IMR-90 (cell line): Measurements from ENCODE around the gene SOX2. TPM values are rescaled to one million over a fixed set of nuclear protein-coding genes. Genes with fewer than 3 reads are reported as not detected.

Experiments used
- ATAC-seq: fragments of 200-7000 bp; cut with Tn5 transposase; 2 replicates; pipeline ENCODE4 v1.9.1; 2020; ENCODE audit warnings: low read depth, mild to moderate bottlenecking, moderate library complexity
- BruUV-seq: library from RNA; stranded (reverse); fragments of 400-500 nt; replicated peaks from 2 replicates; lab custom pipeline; 2021; lab: Mats Ljungman, UMichigan
- CTCF ChIA-PET: fragments of 300-600 bp; formaldehyde crosslinking; extraction: SDS; loops from one replicate; lab custom pipeline; 2021; ENCODE audit warnings: antibody characterized with exemption; lab: Yijun Ruan, JAX
- POLR2A ChIA-PET: fragments of 300-600 bp; sonication (Branson Sonifier 250); formaldehyde crosslinking; loops from one replicate; lab custom pipeline; 2022; ENCODE audit warnings: antibody characterized with exemption; ENCODE audit not compliant: unreplicated experiment; lab: Charles Lee
- DNase-seq: peaks from one replicate; pipeline ENCODE4 v3.0.0; 2013
- H2AFZ ChIP-seq: replicated peaks from 2 replicates; pipeline ENCODE3; 2013; ENCODE audit warnings: low read length, mild to moderate bottlenecking; ENCODE audit not compliant: poor library complexity
- H2AK5ac ChIP-seq: 2 replicates; pipeline ENCODE4 v1.6.1; 2013; ENCODE audit warnings: low read depth, low read length, inconsistent platforms
- H2AK9ac ChIP-seq: replicated peaks from 2 replicates; pipeline ENCODE3; 2013; ENCODE audit warnings: mild to moderate bottlenecking, low read depth, low read length, moderate library complexity; ENCODE audit not compliant: poor library complexity
- H2BK120ac ChIP-seq: 2 replicates; pipeline ENCODE4 v1.6.1; 2013; ENCODE audit warnings: low read depth, low read length, inconsistent platforms
- H2BK15ac ChIP-seq: 3 replicates; pipeline ENCODE4 v1.6.1; 2013; ENCODE audit warnings: low read depth, low read length, inconsistent platforms
- H2BK20ac ChIP-seq: 2 replicates; pipeline ENCODE4 v1.6.1; 2013; ENCODE audit warnings: low read depth, mild to moderate bottlenecking, inconsistent platforms, low read length, moderate library complexity
- H2BK5ac ChIP-seq: 2 replicates; pipeline ENCODE4 v1.6.1; 2013; ENCODE audit warnings: mild to moderate bottlenecking, low read depth, low read length, inconsistent platforms; ENCODE audit not compliant: poor library complexity, severe bottlenecking
- H3K14ac ChIP-seq: replicated peaks from 2 replicates; pipeline ENCODE4 v1.6.1; 2013; ENCODE audit warnings: low read depth, low read length, inconsistent platforms
- H3K18ac ChIP-seq: 2 replicates; pipeline ENCODE4 v1.6.1; 2013; ENCODE audit warnings: low read depth, low read length, control low read depth
- H3K23ac ChIP-seq: 2 replicates; pipeline ENCODE4 v1.6.1; 2013; ENCODE audit warnings: low read depth, low read length, inconsistent platforms
- H3K27ac ChIP-seq: 2 replicates; pipeline ENCODE4 v1.5.1; 2013; ENCODE audit warnings: mild to moderate bottlenecking, control low read depth, low read length; ENCODE audit not compliant: insufficient read depth
- H3K27me3 ChIP-seq: 2 replicates; pipeline ENCODE4 v1.6.1; 2013; ENCODE audit warnings: low read length; ENCODE audit not compliant: control insufficient read depth, insufficient read depth
- H3K36me3 ChIP-seq: 2 replicates; pipeline ENCODE4 v1.6.1; 2013; ENCODE audit warnings: low read length, mixed read lengths; ENCODE audit not compliant: control insufficient read depth, insufficient read depth
- H3K4ac ChIP-seq: 2 replicates; pipeline ENCODE4 v1.6.1; 2013; ENCODE audit warnings: low read depth, low read length, inconsistent platforms
- H3K4me1 ChIP-seq: 2 replicates; pipeline ENCODE4 v1.6.1; 2013; ENCODE audit warnings: low read length, mixed read lengths; ENCODE audit not compliant: control insufficient read depth, insufficient read depth
- H3K4me2 ChIP-seq: 2 replicates; pipeline ENCODE4 v1.6.1; 2013; ENCODE audit warnings: low read depth, mild to moderate bottlenecking, control low read depth, low read length, moderate library complexity
- H3K4me3 ChIP-seq: 2 replicates; pipeline ENCODE4 v1.5.1; 2013; ENCODE audit warnings: low read depth, mild to moderate bottlenecking, control low read depth, low read length, moderate library complexity; ENCODE audit not compliant: insufficient read depth
- H3K56ac ChIP-seq: 2 replicates; pipeline ENCODE4 v1.6.1; 2013; ENCODE audit warnings: low read length, inconsistent platforms; ENCODE audit not compliant: insufficient read depth; ENCODE audit errors: extremely low read depth
- H3K79me1 ChIP-seq, 2 experiments: 2 replicates each; pipeline ENCODE4 v1.6.1; 2013; ENCODE audit warnings: low read length in 2 of 2, inconsistent platforms in 1 of 2, low read depth in 1 of 2
- H3K9ac ChIP-seq: 2 replicates; pipeline ENCODE4 v1.6.1; 2013; ENCODE audit warnings: low read depth, low read length, control low read depth
- H3K9me1 ChIP-seq: 2 replicates; pipeline ENCODE4 v1.6.1; 2013; ENCODE audit warnings: low read length, inconsistent platforms; ENCODE audit not compliant: insufficient read depth
- H3K9me3 ChIP-seq: 2 replicates; pipeline ENCODE4 v1.6.1; 2013; ENCODE audit warnings: low read length; ENCODE audit not compliant: control insufficient read depth, insufficient read depth
- H4K20me1 ChIP-seq: 2 replicates; pipeline ENCODE4 v1.6.1; 2013; ENCODE audit warnings: low read length, inconsistent platforms; ENCODE audit not compliant: insufficient read depth
- H4K5ac ChIP-seq: 2 replicates; pipeline ENCODE4 v1.6.1; 2013; ENCODE audit warnings: mild to moderate bottlenecking, low read depth, low read length, control low read depth
- H4K8ac ChIP-seq, 2 experiments: 2 replicates each; pipeline ENCODE4 v1.6.1; 2013; ENCODE audit warnings: low read depth in 2 of 2, low read length in 2 of 2, control low read depth in 1 of 2, inconsistent platforms in 1 of 2
- H4K91ac ChIP-seq: 2 replicates; pipeline ENCODE4 v1.6.1; 2013; ENCODE audit warnings: low read depth, low read length, inconsistent platforms; ENCODE audit not compliant: insufficient read depth
- BHLHE40 ChIP-seq: fragments of 150-350 bp; IDR thresholded peaks from 2 replicates; pipeline ENCODE4 v1.6.1; 2016; ENCODE audit warnings: mild to moderate bottlenecking, low read depth, low read length
- CEBPB ChIP-seq: IDR thresholded peaks from 2 replicates; pipeline ENCODE4 v1.6.1; 2012; ENCODE audit warnings: low read depth, low read length, improper control_type of control experiment
- CHD1 ChIP-seq: IDR thresholded peaks from 2 replicates; pipeline ENCODE4 v1.6.1; 2012; ENCODE audit warnings: low read depth, low read length, improper control_type of control experiment
- FOS ChIP-seq: fragments of 150-350 bp; IDR thresholded peaks from 2 replicates; pipeline ENCODE4 v1.6.1; 2016; ENCODE audit warnings: low read depth, low read length
- MAFK ChIP-seq: IDR thresholded peaks from 2 replicates; pipeline ENCODE4 v1.6.1; 2012; ENCODE audit warnings: low read depth, low read length, improper control_type of control experiment
- MAZ ChIP-seq: IDR thresholded peaks from 2 replicates; pipeline ENCODE4 v1.6.1; 2012; ENCODE audit warnings: low read depth, mild to moderate bottlenecking, low read length, improper control_type of control experiment, moderate library complexity, borderline replicate concordance
- MXI1 ChIP-seq: IDR thresholded peaks from 2 replicates; pipeline ENCODE4 v1.6.1; 2012; ENCODE audit warnings: low read depth, mild to moderate bottlenecking, low read length, moderate library complexity, borderline replicate concordance
- NFE2L2 ChIP-seq: fragments of 150-350 bp; IDR thresholded peaks from 2 replicates; pipeline ENCODE4 v1.6.1; 2016; ENCODE audit warnings: low read depth, mild to moderate bottlenecking, low read length
- POLR2A ChIP-seq: IDR thresholded peaks from 2 replicates; pipeline ENCODE4 v1.6.1; 2012; ENCODE audit warnings: mild to moderate bottlenecking, low read depth, low read length
- RAD21 ChIP-seq: IDR thresholded peaks from 2 replicates; pipeline ENCODE4 v1.6.1; 2012; ENCODE audit warnings: low read length, improper control_type of control experiment
- RCOR1 ChIP-seq: IDR thresholded peaks from 2 replicates; pipeline ENCODE4 v1.6.1; 2012; ENCODE audit warnings: mild to moderate bottlenecking, low read length, improper control_type of control experiment; ENCODE audit not compliant: insufficient replicate concordance
- RFX5 ChIP-seq: IDR thresholded peaks from 2 replicates; pipeline ENCODE4 v1.8.0; 2012; ENCODE audit warnings: low read depth, mild to moderate bottlenecking, low read length, moderate library complexity
- SMC3 ChIP-seq: fragments of 150-350 bp; IDR thresholded peaks from 2 replicates; pipeline ENCODE4 v1.6.1; 2016; ENCODE audit warnings: low read depth, mild to moderate bottlenecking, antibody characterized with exemption, low read length, moderate library complexity
- WGBS, 2 experiments: methylation state at CpG; one replicate each; pipeline versions ENCODE4 v1.1.5 to v1.1.7; 2013; ENCODE audit warnings: missing lambda C conversion rate in 2 of 2; ENCODE audit not compliant: insufficient read length in 1 of 2; ENCODE audit errors: extremely low coverage in 2 of 2; 5-methylcytosine and 5-hydroxymethylcytosine counted together
- dilution Hi-C: fragments of 300-500 bp; cut with HindIII; formaldehyde crosslinking; loops from one replicate; pipeline ENCODE4 v1.14.3; 2018; ENCODE audit warnings: low sequenced_read_pairs; ENCODE audit not compliant: unreplicated experiment
- in situ Hi-C: fragments of 300-500 bp; cut with MboI; formaldehyde crosslinking; loops from 3 replicates; pipeline ENCODE4 v1.14.3; 2019; ENCODE audit warnings: low sequenced_read_pairs, inconsistent platforms, mixed read lengths
- intact Hi-C: fragments of 100-400 bp; cut with micrococcal nuclease; formaldehyde crosslinking; loops from 2 replicates; pipeline ENCODE4 v1.10.0; 2022
- polyA plus RNA-seq, 3 experiments: library from polyadenylated mRNA; depleted of rRNA; stranded (reverse); fragments of >200 nt; gene quantifications; 2 replicates each; pipeline ENCODE4 v1.2.3, GENCODE V29; 2012; ENCODE audit warnings: low replicate concordance in 1 of 3
- total RNA-seq: library from RNA; depleted of rRNA; stranded (reverse); fragments of >200 nt; gene quantifications from 2 replicates; pipeline ENCODE4 v1.2.3, GENCODE V29; 2012
- TF ChIP-seq, protein P1 (sequence below): fragments of 150-350 bp; IDR thresholded peaks from 2 replicates; pipeline ENCODE4 v1.6.1; 2016; ENCODE audit warnings: low read depth, mild to moderate bottlenecking, low read length, moderate library complexity, borderline replicate concordance
- TF ChIP-seq, protein P2 (sequence below): conservative IDR thresholded peaks from 2 replicates; pipeline ENCODE4 v1.5.1; 2012; ENCODE audit warnings: mild to moderate bottlenecking, low read depth, low read length, improper control_type of control experiment
- TF ChIP-seq, protein P3 (sequence below): fragments of 150-350 bp; IDR thresholded peaks from 2 replicates; pipeline ENCODE4 v1.6.1; 2017; ENCODE audit warnings: mild to moderate bottlenecking, antibody characterized with exemption, low read length, low read depth

The SOX2 gene
- total and polyA plus RNA-seq, 2 of the 4 experiments (the other 2 are of a cell fraction): not detected

DNA sequence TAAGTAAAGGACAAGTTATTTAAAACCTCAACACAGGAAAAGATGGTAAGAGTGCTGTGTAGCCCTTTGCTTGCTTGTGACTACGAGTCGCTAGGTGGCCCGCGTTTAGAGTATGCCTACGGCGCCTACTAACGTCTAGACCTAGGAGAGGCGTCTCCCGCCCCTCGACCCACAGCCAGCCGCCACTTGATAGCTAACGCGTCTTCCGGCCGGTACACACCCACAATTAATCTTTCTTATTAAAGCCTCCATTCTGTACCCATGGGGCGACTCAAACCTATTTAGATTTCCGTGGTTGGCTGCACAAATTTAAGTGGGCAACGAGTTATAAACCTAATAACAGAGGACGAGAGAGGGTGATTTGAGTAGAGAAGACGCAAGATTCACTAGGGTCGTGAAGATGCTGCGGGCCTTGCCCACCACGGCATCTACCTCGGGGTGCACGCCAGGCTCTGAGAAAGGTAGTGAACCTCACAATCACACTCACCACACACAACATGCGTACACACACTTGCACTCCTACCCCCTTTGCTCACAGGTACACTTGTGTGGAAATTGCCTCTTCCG is 12.0 kb downstream of the SOX2 start:
- Histone ChIP-seq H2AFZ (no peak overlapping the region), H4K8ac (no peak overlapping the region), H2BK15ac (no peak overlapping the region), H2AK9ac (no peak overlapping the region), H3K4me2 (no peak overlapping the region), H2AK5ac (no peak overlapping the region), H3K23ac (no peak overlapping the region), H4K91ac (no peak overlapping the region), H2BK5ac (no peak overlapping the region), H3K4me1 (no peaks in the 10 kb centered on the region), H4K20me1 (no peaks in the 10 kb centered on the region), H3K9me1 (no peaks in the 10 kb centered on the region), H3K18ac (no peak overlapping the region), H3K9me3 (peaks cover 2% of the 10 kb centered on the region), H2BK20ac (no peak overlapping the region), H3K9ac (no peak overlapping the region), H2BK120ac (no peak overlapping the region), H3K79me1 (no peaks in the 10 kb centered on the region), H3K36me3 (no peaks in the 10 kb centered on the region), H3K27ac (no peak overlapping the region), H3K56ac (no peak overlapping the region), H4K5ac (no peak overlapping the region), H3K4ac (no peak overlapping the region), H3K14ac (no peak overlapping the region), H3K27me3 (peaks cover 69% of the 10 kb centered on the region), H3K4me3 (no peak overlapping the region)
- no TSS peak for BruUV-seq
- ATAC-seq (no peak), DNase-seq (no peak)
- TF ChIP-seq NFE2L2 (no peak), RFX5 (no peak), FOS (no peak), CHD1 (no peak), MAFK (no peak), SMC3 (no peak), POLR2A (no peak), RAD21 (no peak), MXI1 (no peak), MAZ (no peak), RCOR1 (no peak), BHLHE40 (no peak), CEBPB (no peak)
- TF ChIP-seq, protein P1, sequence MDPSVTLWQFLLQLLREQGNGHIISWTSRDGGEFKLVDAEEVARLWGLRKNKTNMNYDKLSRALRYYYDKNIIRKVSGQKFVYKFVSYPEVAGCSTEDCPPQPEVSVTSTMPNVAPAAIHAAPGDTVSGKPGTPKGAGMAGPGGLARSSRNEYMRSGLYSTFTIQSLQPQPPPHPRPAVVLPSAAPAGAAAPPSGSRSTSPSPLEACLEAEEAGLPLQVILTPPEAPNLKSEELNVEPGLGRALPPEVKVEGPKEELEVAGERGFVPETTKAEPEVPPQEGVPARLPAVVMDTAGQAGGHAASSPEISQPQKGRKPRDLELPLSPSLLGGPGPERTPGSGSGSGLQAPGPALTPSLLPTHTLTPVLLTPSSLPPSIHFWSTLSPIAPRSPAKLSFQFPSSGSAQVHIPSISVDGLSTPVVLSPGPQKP: no peak
- TF ChIP-seq, protein P2, sequence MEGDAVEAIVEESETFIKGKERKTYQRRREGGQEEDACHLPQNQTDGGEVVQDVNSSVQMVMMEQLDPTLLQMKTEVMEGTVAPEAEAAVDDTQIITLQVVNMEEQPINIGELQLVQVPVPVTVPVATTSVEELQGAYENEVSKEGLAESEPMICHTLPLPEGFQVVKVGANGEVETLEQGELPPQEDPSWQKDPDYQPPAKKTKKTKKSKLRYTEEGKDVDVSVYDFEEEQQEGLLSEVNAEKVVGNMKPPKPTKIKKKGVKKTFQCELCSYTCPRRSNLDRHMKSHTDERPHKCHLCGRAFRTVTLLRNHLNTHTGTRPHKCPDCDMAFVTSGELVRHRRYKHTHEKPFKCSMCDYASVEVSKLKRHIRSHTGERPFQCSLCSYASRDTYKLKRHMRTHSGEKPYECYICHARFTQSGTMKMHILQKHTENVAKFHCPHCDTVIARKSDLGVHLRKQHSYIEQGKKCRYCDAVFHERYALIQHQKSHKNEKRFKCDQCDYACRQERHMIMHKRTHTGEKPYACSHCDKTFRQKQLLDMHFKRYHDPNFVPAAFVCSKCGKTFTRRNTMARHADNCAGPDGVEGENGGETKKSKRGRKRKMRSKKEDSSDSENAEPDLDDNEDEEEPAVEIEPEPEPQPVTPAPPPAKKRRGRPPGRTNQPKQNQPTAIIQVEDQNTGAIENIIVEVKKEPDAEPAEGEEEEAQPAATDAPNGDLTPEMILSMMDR: no peak
- TF ChIP-seq, protein P3, sequence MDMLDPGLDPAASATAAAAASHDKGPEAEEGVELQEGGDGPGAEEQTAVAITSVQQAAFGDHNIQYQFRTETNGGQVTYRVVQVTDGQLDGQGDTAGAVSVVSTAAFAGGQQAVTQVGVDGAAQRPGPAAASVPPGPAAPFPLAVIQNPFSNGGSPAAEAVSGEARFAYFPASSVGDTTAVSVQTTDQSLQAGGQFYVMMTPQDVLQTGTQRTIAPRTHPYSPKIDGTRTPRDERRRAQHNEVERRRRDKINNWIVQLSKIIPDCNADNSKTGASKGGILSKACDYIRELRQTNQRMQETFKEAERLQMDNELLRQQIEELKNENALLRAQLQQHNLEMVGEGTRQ: no peak
- dilution Hi-C loops: no loop called here
- WGBS, 2 experiments: no CpG with 5 or more reads among the region's 27 CpGs
- ChIA-PET POLR2A (no interaction called here), CTCF (no interaction called here)
- in situ Hi-C loops: no loop called here
- intact Hi-C loops: no loop called here
